HepG2 (cell line): ENCODE measurements around the gene SYT7. TPM values are rescaled to one million over a fixed set of nuclear protein-coding genes. Genes with fewer than 3 reads are reported as not detected.

Source experiments
- AFF4 ChIP-seq: sonication (generic); formaldehyde crosslinking; IDR thresholded peaks from 2 replicates; pipeline ENCODE4 v1.4.0; 2020; ENCODE audit warnings: missing genetic modification reagents
- HIC2 ChIP-seq: sonication (generic); formaldehyde crosslinking; IDR thresholded peaks from 2 replicates; pipeline ENCODE4 v1.9.0; 2022; ENCODE audit warnings: low read depth, missing genetic modification reagents
- KDM3A ChIP-seq: IDR thresholded peaks from 2 replicates; pipeline ENCODE4 v1.6.1; 2018; ENCODE audit warnings: low read depth, missing compliant biosample characterization
- KDM5B ChIP-seq: sonication (generic); formaldehyde crosslinking; IDR thresholded peaks from 2 replicates; pipeline ENCODE4 v1.4.0; 2020; ENCODE audit warnings: missing genetic modification reagents, mild to moderate bottlenecking, borderline replicate concordance
- NFRKB ChIP-seq: fragments of 450-650 bp; IDR thresholded peaks from 2 replicates; pipeline ENCODE4 v1.6.1; 2017
- PBX2 ChIP-seq: IDR thresholded peaks from 2 replicates; pipeline ENCODE4 v1.6.1; 2016; ENCODE audit warnings: control low read depth
- POLR2A ChIP-seq, 2 experiments: IDR thresholded peaks; 2 replicates each; pipeline ENCODE4 v1.6.1; 2011; ENCODE audit warnings: low read depth in 2 of 2, low read length in 2 of 2, mild to moderate bottlenecking in 1 of 2, moderate library complexity in 1 of 2; ENCODE audit not compliant: insufficient read depth in 1 of 2
- RCOR2 ChIP-seq: IDR thresholded peaks from 2 replicates; pipeline ENCODE4 v1.6.1; 2016; ENCODE audit warnings: missing biosample characterization, missing genetic modification reagents
- THAP7 ChIP-seq: sonication (generic); formaldehyde crosslinking; IDR thresholded peaks from 2 replicates; pipeline ENCODE4 v1.8.1; 2023; ENCODE audit warnings: mild to moderate bottlenecking, missing genetic modification reagents
- ZBTB21 ChIP-seq: sonication (generic); formaldehyde crosslinking; IDR thresholded peaks from 2 replicates; pipeline ENCODE4 v1.4.0; 2020; ENCODE audit warnings: missing genetic modification reagents
- ZFP36L2 ChIP-seq: sonication (generic); formaldehyde crosslinking; IDR thresholded peaks from 2 replicates; pipeline ENCODE4 v1.4.0; 2020; ENCODE audit warnings: missing genetic modification reagents
- ZHX1 ChIP-seq: sonication (generic); formaldehyde crosslinking; IDR thresholded peaks from 2 replicates; pipeline ENCODE4 v1.8.1; 2022; ENCODE audit warnings: low read depth, mild to moderate bottlenecking, missing genetic modification reagents
- ZKSCAN8 ChIP-seq: IDR thresholded peaks from 2 replicates; pipeline ENCODE4 v1.6.1; 2016; ENCODE audit warnings: borderline replicate concordance, missing genetic modification reagents, missing compliant biosample characterization
- ZNF710 ChIP-seq: sonication (generic); formaldehyde crosslinking; IDR thresholded peaks from 2 replicates; pipeline ENCODE4 v1.5.0; 2020; ENCODE audit warnings: mild to moderate bottlenecking, missing genetic modification reagents, borderline replicate concordance
- ZSCAN20 ChIP-seq: sonication (generic); formaldehyde crosslinking; IDR thresholded peaks from 2 replicates; pipeline ENCODE4 v1.4.0; 2020; ENCODE audit warnings: missing genetic modification reagents, mild to moderate bottlenecking, borderline replicate concordance
- ZSCAN25 ChIP-seq: sonication (generic); formaldehyde crosslinking; IDR thresholded peaks from 2 replicates; pipeline ENCODE4 v1.8.0; 2022; ENCODE audit warnings: mild to moderate bottlenecking, missing genetic modification reagents
- ZSCAN9 ChIP-seq: IDR thresholded peaks from 2 replicates; pipeline ENCODE4 v1.6.1; 2016; ENCODE audit warnings: borderline replicate concordance
- polyA plus RNA-seq, 8 experiments: library from polyadenylated mRNA; depleted of rRNA in 3 of 8; stranded (reverse) in 7 of 8; unstranded in 1 of 8; fragments of >200 nt; fragmentation: Illumina TruSeq in 4 of 8; extraction: Trizol in 4 of 8; gene quantifications; 2 replicates each; pipeline versions ENCODE4 v1.2.1 to v1.2.3, GENCODE V29; 2011 to 2016; ENCODE audit warnings: low read depth in 4 of 8, missing spikeins in 1 of 8, mixed read lengths in 1 of 8; ENCODE audit not compliant: insufficient read depth in 1 of 8
- total RNA-seq, 5 experiments: library from RNA; depleted of rRNA; stranded (reverse); fragments of >200 nt; fragmentation: Illumina TruSeq; extraction: Trizol; gene quantifications; 2 replicates each; pipeline ENCODE4 v1.2.3, GENCODE V29; 2016; ENCODE audit warnings: low read depth in 1 of 5

The SYT7 gene
- total and polyA plus RNA-seq, 2 of the 13 experiments (the other 11 are each of a cell fraction or from before 2014, with no cell fraction given), result 1.4 to 4.4 TPM

- TF ChIP-seq AFF4, result no peak
- TF ChIP-seq ZNF710, result peak; percentile 92; the same call in 1 of the 2 replicates
- no peak for TF ChIP-seq NFRKB
- no peak for TF ChIP-seq ZHX1
- TF ChIP-seq ZFP36L2 (CRISPR knock-in tag), result no peak
- peak; percentile 37; the same call in 1 of the 2 replicates for TF ChIP-seq HIC2 (CRISPR knock-in tag)
- no peak for TF ChIP-seq ZKSCAN8 (CRISPR knock-in tag)
- TF ChIP-seq ZBTB21 (CRISPR knock-in tag), result no peak
- peak; percentile 75 for TF ChIP-seq KDM5B (CRISPR knock-in tag)
- no peak for TF ChIP-seq ZSCAN20 (CRISPR knock-in tag)
- TF ChIP-seq ZSCAN25 (CRISPR knock-in tag), result peak; percentile 82
- TF ChIP-seq POLR2A (IDR thresholded peaks at IDR 0.05; ENCODE audit: insufficient read depth in 1 of 2, low read depth in 2 of 2, low read length in 2 of 2), result no peak
- TF ChIP-seq PBX2 (CRISPR knock-in tag), result no peak
- peak; percentile 67; the same call in 1 of the 2 replicates for TF ChIP-seq KDM3A (CRISPR knock-in tag)
- TF ChIP-seq ZSCAN9 (CRISPR knock-in tag), result no peak
- peak; percentile 57; the same call in 1 of the 2 replicates for TF ChIP-seq RCOR2 (CRISPR knock-in tag)
- TF ChIP-seq THAP7 (CRISPR knock-in tag), result no peak
These were observed 3.3 kb downstream of the SYT7 start (continued) for GRCh38 chr11:61577383-61578118.
